Liver (tissue), 9 donors: ENCODE data around the gene ZDBF2. TPM values are rescaled to one million over a fixed set of nuclear protein-coding genes. Genes with fewer than 3 reads are reported as not detected.

Experiments
- DNase-seq: peaks from one replicate; pipeline ENCODE4 v3.0.0-alpha.2; 2017; ENCODE audit warnings: low spot score
- H3K27ac ChIP-seq, 2 donors: one replicate each; pipeline ENCODE4 v1.7.0; 2013; ENCODE audit warnings: inconsistent platforms in 2 of 2, low read length in 2 of 2, control low read depth in 1 of 2, low read depth in 1 of 2, mild to moderate bottlenecking in 1 of 2
- H3K27me3 ChIP-seq, 4 donors: one replicate each; pipeline versions ENCODE4 v1.6.1 to v1.7.0; 2013; ENCODE audit warnings: low read length in 3 of 4, inconsistent platforms in 1 of 4, mild to moderate bottlenecking in 1 of 4, moderate library complexity in 1 of 4; ENCODE audit not compliant: control insufficient read depth in 4 of 4, insufficient read depth in 4 of 4
- H3K36me3 ChIP-seq, 4 donors: one replicate each; pipeline versions ENCODE4 v1.6.1 to v1.7.0; 2013; ENCODE audit warnings: low read length in 3 of 4, mild to moderate bottlenecking in 3 of 4, low read depth in 1 of 4, moderate library complexity in 1 of 4; ENCODE audit not compliant: control insufficient read depth in 4 of 4, insufficient read depth in 3 of 4
- H3K4me1 ChIP-seq, 4 donors: one replicate each; pipeline versions ENCODE4 v1.6.1 to v1.7.0; 2013; ENCODE audit warnings: low read length in 3 of 4, mild to moderate bottlenecking in 3 of 4, moderate library complexity in 1 of 4; ENCODE audit not compliant: control insufficient read depth in 4 of 4, insufficient read depth in 4 of 4
- H3K4me3 ChIP-seq, 3 donors: one replicate each; pipeline versions ENCODE4 v1.6.1 to v1.7.0; 2013; ENCODE audit warnings: low read length in 3 of 3, control low read depth in 1 of 3, low read depth in 1 of 3, mild to moderate bottlenecking in 1 of 3
- H3K9ac ChIP-seq, 2 donors: one replicate each; pipeline ENCODE4 v1.7.0; 2013; ENCODE audit warnings: low read length in 2 of 2, mild to moderate bottlenecking in 2 of 2, moderate library complexity in 2 of 2, control low read depth in 1 of 2, low read depth in 1 of 2
- H3K9me3 ChIP-seq, 4 donors: one replicate each; pipeline versions ENCODE4 v1.6.1 to v1.7.0; 2013; ENCODE audit warnings: low read length in 3 of 4; ENCODE audit not compliant: control insufficient read depth in 4 of 4
- ATF3 ChIP-seq: IDR thresholded peaks from 2 replicates; pipeline ENCODE4 v1.6.1; 2016; ENCODE audit warnings: antibody characterized with exemption
- CTCF ChIP-seq: fragments of 150-350 bp; IDR thresholded peaks from 2 replicates; pipeline ENCODE4 v1.5.1; 2017; ENCODE audit warnings: improper control_type of control experiment, low read depth, low read length; ENCODE audit not compliant: missing input control
- EGR1 ChIP-seq, 2 donors: IDR thresholded peaks; 2 replicates each; pipeline ENCODE4 v1.6.1; 2016 to 2018; ENCODE audit warnings: antibody characterized with exemption in 2 of 2, low read depth in 2 of 2
- FOXA1 ChIP-seq: IDR thresholded peaks from 2 replicates; pipeline ENCODE4 v1.6.1; 2016; ENCODE audit warnings: antibody characterized with exemption
- FOXA2 ChIP-seq: IDR thresholded peaks from 2 replicates; pipeline ENCODE4 v1.6.1; 2016; ENCODE audit warnings: antibody characterized with exemption
- GABPA ChIP-seq, 2 donors: IDR thresholded peaks in 1 of 2; conservative IDR thresholded peaks in 1 of 2; 2 replicates each; pipeline ENCODE4 v1.6.1; 2016; ENCODE audit warnings: antibody characterized with exemption in 2 of 2, mild to moderate bottlenecking in 1 of 2, moderate library complexity in 1 of 2
- HNF4A ChIP-seq, 2 donors: conservative IDR thresholded peaks; 2 replicates each; pipeline ENCODE4 v1.6.1; 2016; ENCODE audit warnings: antibody characterized with exemption in 2 of 2, mild to moderate bottlenecking in 2 of 2
- HNF4G ChIP-seq: IDR thresholded peaks from 2 replicates; pipeline ENCODE4 v1.6.1; 2016; ENCODE audit warnings: antibody characterized with exemption
- JUND ChIP-seq, 2 donors: IDR thresholded peaks; 2 replicates each; pipeline ENCODE4 v1.6.1; 2016; ENCODE audit warnings: antibody characterized with exemption in 2 of 2
- MAX ChIP-seq: IDR thresholded peaks from 2 replicates; pipeline ENCODE4 v1.6.1; 2016; ENCODE audit warnings: antibody characterized with exemption
- NR2F2 ChIP-seq: IDR thresholded peaks from 2 replicates; pipeline ENCODE4 v1.6.1; 2016; ENCODE audit warnings: antibody characterized with exemption
- RAD21 ChIP-seq, 2 donors: IDR thresholded peaks; 2 replicates each; pipeline ENCODE4 v1.6.1; 2016; ENCODE audit warnings: antibody characterized with exemption in 2 of 2, mild to moderate bottlenecking in 2 of 2
- REST ChIP-seq: IDR thresholded peaks from 2 replicates; pipeline ENCODE4 v1.6.1; 2016; ENCODE audit warnings: antibody characterized with exemption, mild to moderate bottlenecking
- RXRA ChIP-seq, 2 donors: IDR thresholded peaks; 2 replicates each; pipeline ENCODE4 v1.6.1; 2017 to 2018; ENCODE audit warnings: antibody characterized with exemption in 2 of 2, mild to moderate bottlenecking in 1 of 2
- SP1 ChIP-seq: IDR thresholded peaks from 2 replicates; pipeline ENCODE4 v1.6.1; 2018; ENCODE audit warnings: antibody characterized with exemption, mild to moderate bottlenecking
- TAF1 ChIP-seq: conservative IDR thresholded peaks from 2 replicates; pipeline ENCODE4 v1.6.1; 2016; ENCODE audit warnings: antibody characterized with exemption, mild to moderate bottlenecking
- YY1 ChIP-seq: IDR thresholded peaks from 2 replicates; pipeline ENCODE4 v1.6.1; 2016; ENCODE audit warnings: antibody characterized with exemption, mild to moderate bottlenecking
- ZBTB33 ChIP-seq: IDR thresholded peaks from 2 replicates; pipeline ENCODE4 v1.6.1; 2016; ENCODE audit warnings: antibody characterized with exemption
- WGBS: extraction: QIAGEN DNeasy Blood & Tissue Kit; methylation state at CpG from one replicate; pipeline ENCODE4 v1.1.7; 2013; 5-methylcytosine and 5-hydroxymethylcytosine counted together
- polyA plus RNA-seq, 2 donors: library from polyadenylated mRNA; stranded (reverse) in 1 of 2; unstranded in 1 of 2; fragments of 200-250 nt in 1 of 2; fragments of >200 nt in 1 of 2; fragmentation: Nextera tagmentation in 1 of 2; extraction: Ambion mirVana in 1 of 2; gene quantifications; one replicate each; pipeline versions ENCODE4 v1.2.1 to v1.2.3, GENCODE V29; 2013 to 2015
- total RNA-seq, 2 donors: library from RNA; depleted of rRNA; stranded (reverse); fragments of >200 nt; gene quantifications; one replicate each; pipeline ENCODE4 v1.2.3, GENCODE V29; 2014
- donor health status: healthy.
- donor health status: healthy.
- donor health status: healthy.
- donor health status: healthy.
- donor health status: healthy.

Gene ZDBF2
- total and polyA plus RNA-seq, 4 donors: 0.97 to 5.9 (median 1.9) TPM

GRCh38 chr2:206256706-206257205, 17.7 kb upstream of the ZDBF2 start:
- no peak for DNase-seq
- no peak overlapping the region for H3K4me3 ChIP-seq
- no peaks in the 10 kb centered on the region for H3K36me3 ChIP-seq
- H3K27me3 ChIP-seq: peaks cover 0 to 15% (median 5%) of the 10 kb centered on the region in 4 donors
- H3K9ac ChIP-seq: no peak overlapping the region
- TF ChIP-seq ATF3 (no peak), JUND (IDR thresholded peaks at IDR 0.05) (no peak), CTCF (no peak), FOXA1 (no peak), RAD21 (IDR thresholded peaks at IDR 0.05) (no peak), ZBTB33 (no peak), REST (no peak), MAX (no peak), FOXA2 (no peak), SP1 (no peak), NR2F2 (no peak), TAF1 (no peak)
- WGBS: 42% methylated on average over 7 of the region's 7 CpGs
- H3K9me3 ChIP-seq: no peaks in the 10 kb centered on the region
- no peaks in the 10 kb centered on the region for H3K4me1 ChIP-seq
- no peak overlapping the region for H3K27ac ChIP-seq

GRCh38 chr2:206257350-206257749, 17.1 kb upstream of the ZDBF2 start:
- Histone ChIP-seq H3K27me3 (peaks cover 0 to 15% (median 5%) of the 10 kb centered on the region in 4 donors), H3K36me3 (no peaks in the 10 kb centered on the region)
- DNase-seq: no peak

More at GRCh38 chr2:206257350-206257749, 17.1 kb upstream of the ZDBF2 start:
- H3K9ac ChIP-seq: no peak overlapping the region
- no peaks in the 10 kb centered on the region for H3K4me1 ChIP-seq
- no peak overlapping the region for H3K27ac ChIP-seq
- no peak overlapping the region for H3K4me3 ChIP-seq
- WGBS: 43% methylated on average over 14 of the region's 14 CpGs
- TF ChIP-seq HNF4G (no peak), YY1 (no peak), RXRA (IDR thresholded peaks at IDR 0.05) (no peak), EGR1 (IDR thresholded peaks at IDR 0.05; ENCODE audit: low read depth in 2 of 2) (no peak), CTCF (no peak), RAD21 (IDR thresholded peaks at IDR 0.05) (no peak), NR2F2 (no peak), FOXA1 (no peak), MAX (no peak), SP1 (no peak), GABPA (IDR thresholded peaks at IDR 0.05 in 1 of 2, conservative IDR thresholded peaks at IDR 0.05 in 1 of 2) (no peak), HNF4A (conservative IDR thresholded peaks at IDR 0.05) (no peak), FOXA2 (no peak)
- H3K9me3 ChIP-seq: no peaks in the 10 kb centered on the region
